H1 (cell line): Measurements from ENCODE around the gene CD84. TPM values are rescaled to one million over a fixed set of nuclear protein-coding genes. Genes with fewer than 3 reads are reported as not detected.

ENCODE experiments used
- CTCF ChIA-PET: fragments of 300-600 bp; sonication (Branson Sonifier 250); formaldehyde crosslinking; loops from one replicate; lab custom pipeline; 2021; ENCODE audit not compliant: partially characterized antibody; lab: Charles Lee
- POLR2A ChIA-PET: fragments of 300-600 bp; sonication (Branson Sonifier 250); formaldehyde crosslinking; loops from one replicate; lab custom pipeline; 2021; ENCODE audit warnings: inconsistent platforms; ENCODE audit not compliant: partially characterized antibody; lab: Charles Lee
- DNase-seq, 2 experiments: peaks; one replicate each; pipeline versions ENCODE4 v3.0.0 to v3.0.0-alpha.2; 2010 to 2022; ENCODE audit warnings: low spot score in 2 of 2, low read depth in 1 of 2, mixed read lengths in 1 of 2
- FAIRE-seq: peaks from 2 replicates; lab custom pipeline; 2011; peaks lifted over from hg19 to GRCh38; lab: Jason Lieb, UNC
- H2AFZ ChIP-seq: 2 replicates; pipeline ENCODE4 v1.8.1; 2012; ENCODE audit warnings: low read length, inconsistent platforms
- H2AK5ac ChIP-seq: 2 replicates; pipeline ENCODE4 v1.6.1; 2013; ENCODE audit warnings: low read depth, low read length
- H2BK120ac ChIP-seq: replicated peaks from 2 replicates; pipeline ENCODE3; 2013; ENCODE audit warnings: low read depth, low read length, inconsistent platforms
- H2BK12ac ChIP-seq: 2 replicates; pipeline ENCODE4 v1.6.1; 2013; ENCODE audit warnings: low read depth, low read length
- H2BK15ac ChIP-seq: 2 replicates; pipeline ENCODE4 v1.6.1; 2013; ENCODE audit warnings: low read length
- H2BK20ac ChIP-seq: 2 replicates; pipeline ENCODE4 v1.6.1; 2013; ENCODE audit warnings: low read length
- H2BK5ac ChIP-seq: 2 replicates; pipeline ENCODE4 v1.6.1; 2013; ENCODE audit warnings: low read depth, low read length
- H3K14ac ChIP-seq: 2 replicates; pipeline ENCODE4 v1.6.1; 2013; ENCODE audit warnings: inconsistent platforms; ENCODE audit not compliant: insufficient read length
- H3K18ac ChIP-seq: 2 replicates; pipeline ENCODE4 v1.6.1; 2013; ENCODE audit warnings: low read length; ENCODE audit errors: extremely low read depth
- H3K23ac ChIP-seq: 2 replicates; pipeline ENCODE4 v1.6.1; 2013; ENCODE audit warnings: inconsistent platforms; ENCODE audit not compliant: insufficient read length
- H3K23me2 ChIP-seq: 2 replicates; pipeline ENCODE4 v1.6.1; 2013; ENCODE audit warnings: low read depth, low read length
- H3K27ac ChIP-seq: 2 replicates; pipeline ENCODE4 v1.6.1; 2011; ENCODE audit warnings: low read depth, low read length, inconsistent platforms
- H3K27me3 ChIP-seq, 4 experiments: replicated peaks in 1 of 4; 1 replicate in 1 of 4; 2 replicates in 3 of 4; pipeline versions ENCODE4 v1.6.1 to v1.8.1; 2011 to 2013; ENCODE audit warnings: low read length in 3 of 4, mild to moderate bottlenecking in 3 of 4, inconsistent platforms in 2 of 4, mixed read lengths in 2 of 4, moderate library complexity in 1 of 4; ENCODE audit not compliant: control insufficient read depth in 3 of 4, insufficient read depth in 3 of 4; ENCODE audit errors: extremely low read depth in 1 of 4
- H3K36me3 ChIP-seq, 4 experiments: 2 replicates each; pipeline versions ENCODE4 v1.6.1 to v1.8.1; 2011 to 2013; ENCODE audit warnings: mild to moderate bottlenecking in 4 of 4, low read length in 3 of 4, moderate library complexity in 2 of 4, control low read depth in 1 of 4, inconsistent platforms in 1 of 4; ENCODE audit not compliant: insufficient read depth in 4 of 4, control insufficient read depth in 2 of 4
- H3K4ac ChIP-seq: replicated peaks from 2 replicates; pipeline ENCODE3; 2013; ENCODE audit warnings: low read length, low read depth, mixed read lengths, inconsistent platforms; ENCODE audit not compliant: insufficient read length
- H3K4me1 ChIP-seq, 4 experiments: replicated peaks in 1 of 4; 1 replicate in 1 of 4; 2 replicates in 3 of 4; pipeline versions ENCODE4 v1.6.1 to v1.8.1; 2011 to 2013; ENCODE audit warnings: low read length in 3 of 4, inconsistent platforms in 2 of 4, mixed read lengths in 1 of 4; ENCODE audit not compliant: insufficient read depth in 4 of 4, control insufficient read depth in 3 of 4
- H3K4me2 ChIP-seq, 2 experiments: 2 replicates each; pipeline versions ENCODE4 v1.6.1 to v1.8.1; 2011 to 2013; ENCODE audit warnings: low read depth in 2 of 2, low read length in 2 of 2, control low read depth in 1 of 2, inconsistent platforms in 1 of 2, mild to moderate bottlenecking in 1 of 2; ENCODE audit not compliant: insufficient read depth in 1 of 2
- H3K4me3 ChIP-seq, 4 experiments: fragments of 200-600, 300-600 bp in 1 of 4; sonication (generic), shearing (Covaris generic), sonication (Bioruptor Twin) in 1 of 4; 2 replicates each; pipeline versions ENCODE4 v1.5.1 to v1.8.1; 2011 to 2016; ENCODE audit warnings: low read length in 4 of 4, low read depth in 3 of 4, control low read depth in 2 of 4, inconsistent platforms in 2 of 4, mild to moderate bottlenecking in 2 of 4, mixed read lengths in 1 of 4, moderate library complexity in 1 of 4; ENCODE audit not compliant: insufficient read depth in 2 of 4; ENCODE audit errors: extremely low read depth in 1 of 4
- H3K56ac ChIP-seq: replicated peaks from 2 replicates; pipeline ENCODE3; 2013; ENCODE audit warnings: low read depth, mild to moderate bottlenecking, mixed read lengths, low read length, inconsistent platforms; ENCODE audit not compliant: insufficient read length
- H3K79me1 ChIP-seq: 2 replicates; pipeline ENCODE4 v1.6.1; 2013; ENCODE audit warnings: low read depth, low read length, control low read depth
- H3K79me2 ChIP-seq, 2 experiments: 2 replicates each; pipeline versions ENCODE4 v1.6.1 to v1.8.1; 2012 to 2013; ENCODE audit warnings: low read length in 2 of 2, mild to moderate bottlenecking in 2 of 2, inconsistent platforms in 1 of 2; ENCODE audit not compliant: insufficient read depth in 2 of 2, control insufficient read depth in 1 of 2
- H3K9ac ChIP-seq, 4 experiments: replicated peaks in 1 of 4; 1 replicate in 1 of 4; 2 replicates in 3 of 4; pipeline versions ENCODE4 v1.6.1 to v1.8.1; 2011 to 2013; ENCODE audit warnings: low read depth in 3 of 4, low read length in 3 of 4, control low read depth in 2 of 4, mild to moderate bottlenecking in 2 of 4, moderate library complexity in 2 of 4, inconsistent platforms in 1 of 4; ENCODE audit errors: extremely low read depth in 1 of 4
- H3K9me3 ChIP-seq, 2 experiments: 2 replicates each; pipeline versions ENCODE4 v1.6.1 to v1.8.1; 2012 to 2013; ENCODE audit warnings: mild to moderate bottlenecking in 2 of 2, moderate library complexity in 2 of 2, control low read depth in 1 of 2, inconsistent platforms in 1 of 2, low read depth in 1 of 2, low read length in 1 of 2, mixed read lengths in 1 of 2; ENCODE audit not compliant: insufficient read depth in 2 of 2
- H4K20me1 ChIP-seq, 2 experiments: replicated peaks in 1 of 2; 2 replicates each; pipeline versions ENCODE3 to v1.8.1; 2011 to 2013; ENCODE audit warnings: inconsistent platforms in 2 of 2, low read length in 2 of 2, mild to moderate bottlenecking in 1 of 2; ENCODE audit not compliant: insufficient read depth in 2 of 2, control insufficient read depth in 1 of 2
- H4K5ac ChIP-seq: 2 replicates; pipeline ENCODE4 v1.6.1; 2013; ENCODE audit warnings: low read length, low read depth, mixed read lengths, inconsistent platforms; ENCODE audit not compliant: insufficient read length
- H4K8ac ChIP-seq: 2 replicates; pipeline ENCODE4 v1.8.0; 2013; ENCODE audit warnings: mild to moderate bottlenecking, moderate library complexity, low read length, inconsistent platforms; ENCODE audit not compliant: insufficient read depth; ENCODE audit errors: extremely low read depth
- H4K91ac ChIP-seq: replicated peaks from 2 replicates; pipeline ENCODE3; 2013; ENCODE audit warnings: low read length, mixed read lengths, inconsistent platforms; ENCODE audit not compliant: insufficient read length
- JUND ChIP-seq: IDR thresholded peaks from 2 replicates; pipeline ENCODE4 v1.6.1; 2011; ENCODE audit warnings: mild to moderate bottlenecking, improper control_type of control experiment, low read length
- RNF2 ChIP-seq: fragments of 200-900, 300-1000 bp; sonication (generic); IDR thresholded peaks from 2 replicates; pipeline ENCODE4 v1.7.1; 2016; ENCODE audit warnings: borderline replicate concordance, low read depth, mild to moderate bottlenecking, antibody characterized with exemption, low read length; ENCODE audit not compliant: poor library complexity, severe bottlenecking; ENCODE audit errors: missing control alignments
- SP4 ChIP-seq: IDR thresholded peaks from 2 replicates; pipeline ENCODE4 v1.6.1; 2012; ENCODE audit warnings: low read length, inconsistent platforms
- TAF7 ChIP-seq: optimal IDR thresholded peaks from 2 replicates; pipeline ENCODE3; 2011; ENCODE audit warnings: low read depth, mild to moderate bottlenecking, inconsistent platforms, low read length, moderate library complexity, borderline replicate concordance
- WGBS, 2 experiments: shearing (Covaris generic) in 1 of 2; methylation state at CpG; one replicate each; pipeline versions ENCODE4 v1.1.6 to v1.1.7; 2013 to 2015; ENCODE audit warnings: low lambda C conversion rate in 2 of 2, mixed read lengths in 2 of 2, inconsistent platforms in 1 of 2, low coverage in 1 of 2, missing lambda C conversion rate in 1 of 2; ENCODE audit not compliant: insufficient replicate concordance in 2 of 2, insufficient coverage in 1 of 2, insufficient read length in 1 of 2; ENCODE audit errors: extremely low coverage in 1 of 2, missing lambda C conversion rate in 1 of 2; 5-methylcytosine and 5-hydroxymethylcytosine counted together
- polyA plus RNA-seq, 7 experiments: library from polyadenylated mRNA; depleted of rRNA in 3 of 7; stranded (reverse) in 5 of 7; unstranded in 2 of 7; fragments of >200 nt in 5 of 7; fragments of 200-250 nt in 2 of 7; gene quantifications; 1 replicate in 5 of 7; 2 replicates in 1 of 7; 4 replicates in 1 of 7; pipeline versions ENCODE4 v1.2.1 to v1.2.3, GENCODE V29; 2011 to 2013; ENCODE audit warnings: missing spikeins in 2 of 7, mixed read lengths in 2 of 7
- total RNA-seq: library from RNA; stranded (reverse); fragmentation: NEBNext Ultra II Directional; extraction: Animal tissue kit (Norgen Biotek cat#: 25700); gene quantifications from 2 replicates; pipeline ENCODE4 v1.2.1, GENCODE V29; 2021

The CD84 gene
- total and polyA plus RNA-seq, 2 of the 8 experiments (the other 6 are each of a cell fraction or from before 2014, with no cell fraction given): not detected

DNA sequence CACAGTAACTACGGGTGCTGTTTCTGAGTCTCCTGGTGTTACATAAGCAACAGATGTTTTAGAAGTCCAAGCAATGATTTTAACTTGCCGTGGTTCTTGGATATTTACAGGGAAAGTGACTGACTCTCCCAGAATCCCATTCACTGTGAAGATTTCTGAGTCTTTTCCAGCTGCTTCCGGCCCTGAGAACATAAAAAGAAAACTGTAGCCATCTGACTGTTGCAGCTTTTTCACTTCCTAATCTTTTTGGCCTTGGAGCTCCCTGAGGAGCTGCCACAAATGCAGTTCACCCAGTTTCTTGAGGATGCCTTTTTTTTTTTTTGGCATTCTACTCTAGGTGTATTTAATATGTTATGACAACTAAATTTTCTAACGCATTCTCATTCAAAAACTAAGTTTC lies 13.7 kb downstream of the CD84 start:
- DNase-seq (no peak), FAIRE-seq (no peak)
- Histone ChIP-seq H3K79me1 (no peaks in the 10 kb centered on the region), H3K9ac (no peak overlapping the region), H4K20me1 (no peaks in the 10 kb centered on the region), H4K91ac (no peak overlapping the region), H3K9me3 (no peaks in the 10 kb centered on the region; a peak in 2 of 4 replicates), H2BK120ac (no peak overlapping the region), H4K5ac (no peak overlapping the region), H3K79me2 (no peaks in the 10 kb centered on the region), H2BK15ac (no peak overlapping the region), H2AK5ac (no peak overlapping the region), H3K23ac (no peak overlapping the region), H3K4me3 (no peak overlapping the region), H2AFZ (no peak overlapping the region), H3K4me1 (no peaks in the 10 kb centered on the region), H3K27me3 (no peaks in the 10 kb centered on the region), H2BK5ac (no peak overlapping the region), H3K23me2 (no peaks in the 10 kb centered on the region), H3K18ac (no peak overlapping the region), H3K56ac (no peak overlapping the region), H3K4me2 (no peak overlapping the region), H2BK12ac (no peak overlapping the region), H3K14ac (no peak overlapping the region), H2BK20ac (no peak overlapping the region), H3K27ac (no peak overlapping the region), H3K36me3 (no peaks in the 10 kb centered on the region), H4K8ac (no peak overlapping the region), H3K4ac (no peak overlapping the region)
- ChIA-PET POLR2A (interaction anchor here (0.6 kb wide), 1 partner anchor 9 kb away, joined by 3 read pairs; no protein-coding TSS in a partner anchor), CTCF (interaction anchor here (2.2 kb wide), 1 partner anchor 30 kb away, joined by 8 read pairs; no protein-coding TSS in a partner anchor)
- TF ChIP-seq JUND (no peak), TAF7 (no peak), SP4 (no peak), RNF2 (no peak)
- 93% methylated on average over 4 of the region's 4 CpGs; no CpG with 5 or more reads in 1 of the 2 experiments for WGBS, 2 experiments
